Stimulated activated CD4-positive, alpha-beta T cell treated with anti-CD3 and anti-CD28 coated beads, TNF-alpha, amount 100 ng/mL, for 48 hours (primary cell): ENCODE measurements around the gene KCNMB1.
A peak's percentile ranks its signal among the peaks of the same experiment; 100 is the strongest.

Experiments used
- DNase-seq, 3 donors: peaks; one replicate each; pipeline ENCODE4 v3.0.0-alpha.2; 2020; ENCODE audit warnings: low read depth in 3 of 3

Gene KCNMB1

GRCh38 chr5:170414786-170415185 is 25.6 kb upstream of the KCNMB1 start:
- DNase-seq: no peak

- no peak for DNase-seq
These were observed 24.7 kb upstream of the KCNMB1 start for GRCh38 chr5:170413897-170414296.

GRCh38 chr5:170411100-170411499 is 21.9 kb upstream of the KCNMB1 start:
- no peak for DNase-seq

- DNase-seq: no peak
These were observed 21.2 kb upstream of the KCNMB1 start for GRCh38 chr5:170410401-170410800.

GRCh38 chr5:170408877-170409660 is 19.9 kb upstream of the KCNMB1 start:
- DNase-seq: no peak

- no peak for DNase-seq
These were observed 19.1 kb upstream of the KCNMB1 start for GRCh38 chr5:170408226-170408625.

GRCh38 chr5:170407062-170407461 is 17.9 kb upstream of the KCNMB1 start:
- DNase-seq: no peak

GRCh38 chr5:170405817-170406216 is 16.6 kb upstream of the KCNMB1 start:
- no peak for DNase-seq

- DNase-seq: no peak
These were observed 15.2 kb upstream of the KCNMB1 start for GRCh38 chr5:170404398-170404797.

- no peak for DNase-seq
These were observed 14.5 kb upstream of the KCNMB1 start for GRCh38 chr5:170403675-170404074.

GRCh38 chr5:170402508-170402907 is 13.3 kb upstream of the KCNMB1 start:
- DNase-seq: no peak

- DNase-seq: no peak
These were observed 7.9 kb upstream of the KCNMB1 start for GRCh38 chr5:170397059-170397458.

- DNase-seq: no peak
These were observed 4.8 kb upstream of the KCNMB1 start for GRCh38 chr5:170393958-170394357.

- DNase-seq: peak in 2 of 3 donors; percentile 16 to 25
These were observed 4.1 kb upstream of the KCNMB1 start for GRCh38 chr5:170393235-170393634.

- DNase-seq: no peak
These were observed 1.3 kb upstream of the KCNMB1 start for GRCh38 chr5:170390472-170390871.

GRCh38 chr5:170389550-170389892 is 354 bp upstream of the KCNMB1 start:
- DNase-seq: no peak

GRCh38 chr5:170387775-170388639 is 1.2 kb downstream of the KCNMB1 start:
- DNase-seq: no peak

- DNase-seq: no peak
These were observed 2.3 kb downstream of the KCNMB1 start for GRCh38 chr5:170386743-170387395.

GRCh38 chr5:170383227-170383626 is 5.9 kb downstream of the KCNMB1 start:
- DNase-seq: no peak

- no peak for DNase-seq
These were observed 6.4 kb downstream of the KCNMB1 start for GRCh38 chr5:170382790-170383189.

- DNase-seq: no peak
These were observed 8.7 kb downstream of the KCNMB1 start for GRCh38 chr5:170380361-170380951.

GRCh38 chr5:170378740-170379139 is 10.4 kb downstream of the KCNMB1 start:
- DNase-seq: no peak
